ENCODE results near the gene RNF186.
A peak's percentile ranks its signal among the peaks of the same experiment; 100 is the strongest.
"Not testable (repeated sequence)": the region's sequence is repeated elsewhere in the genome, so short reads cannot be mapped to it uniquely, and the experiment has no call there.

The RNF186 gene

DNA sequence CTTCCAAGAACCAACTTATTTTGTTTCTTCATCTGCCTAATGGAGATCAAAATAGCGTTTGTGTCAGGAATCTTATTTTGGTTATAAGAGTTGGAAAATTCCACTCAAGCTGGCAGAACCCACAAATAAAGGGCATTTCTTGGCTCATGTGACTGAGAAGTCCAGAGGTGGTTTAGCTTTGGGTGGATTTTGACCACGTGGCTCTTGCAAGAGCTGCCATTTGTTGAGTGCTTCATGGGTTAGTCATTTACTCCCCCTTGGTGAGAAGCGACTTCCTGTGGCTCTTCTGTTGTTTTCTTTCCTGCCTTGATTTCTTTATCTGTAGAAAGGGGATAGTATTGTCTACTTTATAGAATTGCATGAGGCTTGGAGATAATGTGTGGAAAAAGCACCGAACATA, 9.5 kb upstream of the RNF186 start:
- DNase-seq (ENCODE audit: low read depth in 2 of 2): no peak

DNA sequence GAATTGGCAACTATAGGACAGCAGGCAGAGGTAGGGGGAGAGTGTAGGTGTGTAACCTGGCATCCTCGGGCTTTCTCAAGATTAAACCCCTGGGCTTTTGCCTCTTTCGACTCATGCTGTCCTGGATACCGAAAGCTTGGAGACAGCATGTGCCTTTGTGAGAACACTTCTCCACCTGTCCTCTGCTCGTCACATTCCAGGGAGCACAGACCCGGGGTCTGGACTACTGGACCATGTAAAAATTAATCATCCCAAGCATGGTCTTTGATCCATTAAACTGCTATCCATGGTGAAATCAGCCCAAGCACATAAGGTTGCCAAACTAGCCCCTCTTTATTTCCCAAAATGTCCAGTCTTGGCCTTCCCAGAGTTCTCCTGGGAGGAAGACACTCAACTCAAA, 9.0 kb upstream of the RNF186 start:
- DNase-seq (ENCODE audit: low read depth in 2 of 2): no peak

DNA sequence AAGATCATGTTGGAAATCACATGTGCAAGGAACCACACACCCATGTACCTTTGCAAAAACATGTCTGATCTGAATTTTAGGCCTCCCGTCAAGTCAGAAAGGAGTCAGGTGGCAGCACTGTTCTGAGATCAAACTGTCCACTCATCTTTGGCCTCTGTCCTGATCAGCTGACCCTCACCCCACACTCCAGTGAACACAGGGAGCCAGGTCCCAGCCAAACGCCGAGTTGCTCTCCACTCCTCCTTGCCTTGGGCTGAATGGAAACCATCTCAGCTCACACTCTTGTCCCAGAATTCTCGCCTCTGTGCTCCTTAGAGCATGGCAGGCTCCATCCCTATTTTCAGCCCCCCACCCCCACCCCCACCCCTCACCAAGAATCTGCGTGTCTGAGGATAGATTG, 4.6 kb upstream of the RNF186 start:
- no peak for DNase-seq (ENCODE audit: low read depth in 2 of 2)

DNA sequence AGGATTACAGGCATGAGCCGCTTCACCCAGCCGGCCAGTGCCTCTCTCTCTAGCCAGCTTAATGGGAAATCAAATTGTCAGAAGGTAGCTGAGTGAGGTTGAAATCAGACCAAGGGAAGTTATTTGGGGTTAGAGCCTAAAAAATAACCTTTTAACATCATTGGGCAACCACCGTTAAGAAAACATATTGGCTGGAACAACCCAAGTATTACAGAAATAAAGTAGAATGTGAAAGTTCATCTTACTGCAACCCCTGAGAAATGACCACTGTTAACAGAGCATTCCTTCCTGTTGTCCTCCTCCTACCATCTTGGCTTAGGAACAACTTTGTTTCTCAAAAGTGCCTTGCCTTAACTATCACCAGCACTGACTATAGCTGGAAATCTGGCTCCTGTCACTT, 3.2 kb upstream of the RNF186 start:
- no peak for DNase-seq (ENCODE audit: low read depth in 2 of 2)

DNA sequence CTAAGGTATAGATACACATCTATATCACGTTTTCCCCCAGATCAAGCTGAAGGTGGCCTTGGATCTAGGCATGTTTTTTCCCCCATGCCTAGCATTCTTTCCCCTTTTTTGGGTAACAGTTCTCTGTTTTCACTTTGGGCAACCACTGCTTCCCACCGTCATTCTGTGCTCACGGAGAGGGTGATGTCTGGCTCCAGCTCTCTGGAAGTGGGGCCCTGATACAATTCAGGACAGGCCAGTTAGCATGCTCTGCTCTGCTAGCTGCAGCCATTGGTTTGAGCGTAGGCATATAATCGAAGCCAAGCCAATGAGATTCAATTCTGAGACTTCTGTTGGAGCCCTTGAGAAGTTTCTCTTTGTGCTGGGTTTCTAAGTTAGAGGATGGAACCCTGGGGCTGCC, 2.1 kb upstream of the RNF186 start:
- DNase-seq (ENCODE audit: low read depth in 2 of 2): no peak

DNA sequence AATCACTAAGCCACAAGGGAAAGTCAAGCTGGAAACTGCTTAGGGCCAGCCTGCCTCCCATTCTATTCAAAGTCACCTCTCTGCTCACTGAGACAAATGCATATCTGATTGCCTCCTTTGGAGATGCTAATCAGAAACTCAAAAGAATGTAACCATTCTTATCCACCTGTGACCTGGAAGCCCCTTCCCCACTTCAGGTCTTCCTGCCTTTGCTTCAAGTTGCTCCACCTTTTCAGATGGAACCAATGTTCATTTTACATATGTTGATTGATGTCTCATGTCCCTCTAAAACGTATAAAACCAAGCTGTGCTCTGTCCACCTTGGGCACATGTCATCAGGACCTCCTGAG, 1.6 kb upstream of the RNF186 start:
- not testable (repeated sequence) for DNase-seq (ENCODE audit: low read depth in 2 of 2)

DNA sequence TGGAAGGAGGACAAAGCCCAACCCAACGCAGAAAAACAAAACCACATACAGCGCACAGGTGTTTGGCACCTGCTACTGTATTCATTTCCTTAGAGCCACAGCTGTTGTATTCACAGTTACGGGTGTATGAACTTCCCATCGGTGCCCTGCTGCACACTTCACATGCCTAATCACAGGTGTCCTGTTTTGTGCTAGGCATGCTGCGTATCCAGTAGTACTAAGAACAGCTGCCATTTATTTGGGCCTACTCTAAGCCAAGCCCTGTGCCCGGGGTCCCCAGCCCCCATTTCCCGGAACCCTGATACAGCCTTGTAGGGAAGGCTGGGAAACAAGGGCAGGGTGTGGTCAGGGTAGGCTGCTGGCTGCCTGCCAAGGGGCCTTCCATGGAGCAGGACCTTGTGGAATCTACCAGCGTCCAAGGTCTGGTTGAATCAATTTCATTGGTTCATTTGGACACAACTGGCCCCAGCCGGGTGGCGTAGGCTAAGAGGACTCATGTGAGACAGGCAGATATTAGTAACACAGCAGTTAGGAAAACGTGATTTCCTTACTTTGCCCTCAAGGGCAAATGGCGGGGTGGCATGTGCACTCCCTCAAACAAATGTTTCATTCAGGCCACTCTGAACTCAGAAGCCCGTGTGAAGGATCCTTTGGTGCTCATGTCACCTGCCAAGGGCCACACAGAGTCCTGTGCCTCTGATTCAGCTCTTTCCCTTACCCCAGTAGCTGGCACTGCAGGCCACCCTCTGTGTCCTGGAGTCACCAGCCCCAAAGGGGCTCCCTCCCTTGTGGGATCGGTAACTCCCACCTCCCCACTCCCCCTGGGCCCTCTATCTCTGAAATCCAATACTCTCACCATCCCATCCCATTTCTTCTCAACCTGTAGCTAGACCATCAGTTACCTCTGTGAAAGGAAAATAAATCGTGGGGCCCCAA, 986 bp upstream of the RNF186 start:
- DNase-seq (ENCODE audit: low read depth in 2 of 2): no peak

DNA sequence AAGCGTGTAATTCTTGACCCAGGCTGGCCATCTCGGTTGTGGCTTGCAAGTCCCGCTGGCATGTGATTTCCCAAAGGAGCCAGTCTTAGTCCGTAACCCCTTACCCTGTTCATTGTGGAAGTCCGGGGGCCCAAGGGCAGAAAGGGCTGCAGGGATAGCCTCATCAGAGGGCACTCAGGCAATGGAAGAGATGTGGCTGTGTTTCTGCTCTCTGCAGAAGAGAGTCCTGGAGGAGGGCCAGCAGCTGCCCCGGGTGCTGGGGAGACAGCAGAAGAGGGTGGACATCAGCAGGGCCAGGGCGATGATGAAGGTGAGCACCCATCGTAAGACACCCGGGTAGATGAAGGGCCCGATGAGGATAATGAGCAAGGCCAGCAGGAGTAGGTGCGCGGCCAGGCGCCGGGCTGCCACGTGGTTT, 830 bp downstream of the RNF186 start:
- DNase-seq (ENCODE audit: low read depth in 2 of 2): no peak

DNA sequence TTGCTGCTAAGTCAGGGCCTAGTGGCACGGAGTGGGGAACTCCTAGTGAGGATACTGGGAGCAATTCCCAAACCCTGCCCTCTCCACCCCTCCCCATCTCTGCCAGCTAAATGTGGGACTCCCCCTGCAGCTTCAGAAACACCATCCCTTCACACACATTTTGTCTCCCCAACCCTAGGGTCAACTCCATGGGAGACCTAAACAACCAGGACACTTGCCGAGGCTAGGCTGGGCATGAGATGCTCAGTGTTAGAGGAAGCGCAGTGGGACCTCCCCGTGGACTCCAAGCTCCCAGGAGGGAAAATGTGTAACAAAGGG, 1.5 kb downstream of the RNF186 start:
- DNase-seq (ENCODE audit: low read depth in 2 of 2): no peak

DNA sequence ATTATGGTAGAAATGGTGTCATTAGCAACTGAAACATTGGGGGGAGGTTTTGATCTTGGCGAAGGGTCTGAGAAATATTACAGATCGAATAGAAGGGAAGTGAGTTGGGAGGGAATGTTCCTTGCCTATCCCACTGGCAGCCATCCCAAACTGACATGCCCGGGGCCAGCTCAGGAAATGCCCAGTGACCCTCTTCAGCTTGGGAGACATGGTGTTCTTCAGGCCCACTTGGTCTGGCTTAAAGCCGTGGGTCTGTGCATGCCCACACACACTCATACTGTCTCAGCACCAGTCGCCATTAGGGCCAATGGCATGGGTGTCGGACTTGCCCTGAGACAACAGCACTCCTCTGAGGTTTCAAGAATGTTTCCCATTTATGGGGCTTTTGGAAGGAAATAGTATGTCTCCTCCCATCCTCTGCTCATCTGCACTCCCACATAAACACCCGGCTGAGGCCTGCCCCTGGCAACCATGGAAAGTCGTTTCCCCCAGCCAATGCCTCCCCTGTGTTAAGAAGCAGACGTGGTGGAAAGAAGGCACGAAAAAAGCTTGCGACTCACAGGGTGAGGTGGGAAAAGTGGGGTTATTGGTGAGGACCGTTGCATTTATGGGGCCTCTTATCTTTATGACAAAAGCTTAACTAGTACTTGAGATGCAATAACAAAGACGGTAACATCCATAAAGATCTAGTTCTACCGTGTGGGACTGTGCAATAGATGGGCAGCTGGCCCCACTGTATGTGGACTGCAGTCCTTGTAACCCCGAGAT, 2.0 kb downstream of the RNF186 start:
- no peak for DNase-seq (ENCODE audit: low read depth in 2 of 2)

DNA sequence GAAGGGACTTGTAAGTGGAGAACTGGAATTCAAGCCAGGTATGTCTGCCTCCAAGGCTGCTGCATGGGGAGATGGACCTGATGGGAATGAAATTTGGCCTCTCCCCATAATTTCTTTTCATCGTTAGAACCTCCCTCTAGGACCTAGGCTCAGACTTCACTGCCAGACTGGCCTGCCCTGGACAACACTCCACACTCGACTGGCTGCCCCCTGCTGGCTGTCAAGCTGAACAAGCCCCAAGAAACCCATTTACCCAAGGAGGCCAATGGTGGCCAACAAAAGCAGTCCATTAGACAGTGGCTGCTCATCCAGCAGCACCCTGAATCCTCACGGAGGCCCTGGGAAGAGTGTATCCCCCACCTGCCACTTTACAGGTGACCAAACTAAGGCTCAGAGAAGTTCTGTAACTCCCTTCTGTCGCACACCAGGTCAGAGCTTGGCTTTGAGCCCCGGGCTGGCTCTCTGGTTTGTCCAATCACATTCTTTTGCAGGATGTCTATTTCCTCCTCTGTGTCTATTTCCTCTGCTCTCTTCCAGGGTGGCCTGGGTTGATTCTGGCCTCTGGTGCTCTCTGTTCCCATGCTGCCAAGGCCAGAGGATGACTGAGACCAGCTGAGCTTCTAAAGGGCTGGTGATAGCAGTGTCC, 3.8 kb downstream of the RNF186 start:
- DNase-seq (ENCODE audit: low read depth in 2 of 2): peak; percentile 21 to 23

DNA sequence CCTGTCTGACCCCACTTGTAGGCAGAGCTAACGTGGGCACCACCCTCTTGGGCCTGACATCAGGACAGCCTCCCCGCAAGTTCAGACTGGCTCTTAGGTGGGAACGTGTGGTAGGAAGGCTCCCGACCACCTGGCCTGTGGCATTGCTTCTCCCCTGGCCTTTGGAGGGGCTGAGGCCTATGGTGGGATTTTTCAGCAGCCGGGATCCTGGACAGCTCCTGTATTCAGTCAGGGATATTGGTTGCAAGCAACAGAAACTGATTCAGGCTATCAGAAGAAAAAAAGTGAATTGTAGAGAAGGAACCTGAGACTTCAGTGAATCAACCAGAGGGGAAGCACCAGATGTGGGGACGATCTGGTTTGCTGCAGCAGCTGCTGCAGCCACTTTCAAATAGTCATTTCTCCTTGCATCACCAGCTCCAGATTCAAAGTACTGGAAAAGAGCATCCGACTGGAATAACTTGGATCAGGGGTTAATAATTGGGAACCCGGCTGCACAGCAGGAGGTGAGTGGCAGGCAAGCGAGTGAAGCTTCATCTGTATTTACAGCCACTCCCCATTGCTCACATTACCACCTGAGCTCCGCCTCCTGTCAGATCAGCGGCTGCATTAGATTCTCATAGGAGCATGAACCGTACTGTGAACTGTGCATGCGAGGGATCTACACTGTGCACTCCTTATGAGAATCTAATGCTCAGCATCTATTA, 5.9 kb downstream of the RNF186 start:
- DNase-seq (ENCODE audit: low read depth in 2 of 2): no peak

DNA sequence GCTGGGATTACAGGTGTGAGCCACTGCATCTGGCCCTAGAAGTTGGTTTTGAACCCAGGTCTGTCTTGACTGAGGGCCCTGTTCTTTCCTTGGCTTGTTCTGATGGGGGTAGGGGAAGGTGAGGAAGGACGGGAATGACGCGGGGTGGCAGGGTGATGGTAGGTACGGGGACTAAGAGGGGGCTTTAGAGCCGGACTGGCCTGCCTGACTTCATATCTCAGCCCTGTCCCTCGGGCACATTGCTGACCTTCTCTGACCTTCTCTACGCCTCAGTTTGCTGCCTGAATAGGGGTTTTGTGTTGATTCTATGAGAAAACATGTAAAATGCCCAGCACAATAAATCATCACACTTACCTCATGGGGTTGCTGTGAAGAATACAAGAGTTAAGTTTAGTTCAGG, 6.7 kb downstream of the RNF186 start:
- DNase-seq (ENCODE audit: low read depth in 2 of 2): no peak

DNA sequence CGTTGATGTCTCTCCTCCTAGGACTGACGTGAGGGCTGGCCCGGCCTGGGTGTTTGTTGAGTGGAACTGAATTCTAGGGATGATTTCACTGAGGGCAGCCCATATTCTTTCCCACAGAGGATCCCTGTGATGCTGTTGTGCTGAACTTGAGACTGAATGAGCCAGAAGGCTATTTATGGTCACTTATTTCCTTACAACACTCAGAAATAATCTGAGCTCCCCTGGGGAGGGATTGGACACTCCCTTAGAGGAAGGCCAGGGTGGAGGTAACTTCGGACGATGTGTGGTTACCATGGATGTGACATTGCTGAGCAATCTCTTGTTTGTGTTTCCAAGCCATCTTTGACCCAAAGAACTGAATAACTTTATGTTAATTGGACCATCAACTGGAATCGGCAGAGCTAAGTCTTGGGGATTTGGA, 10.2 kb downstream of the RNF186 start:
- DNase-seq (ENCODE audit: low read depth in 2 of 2): no peak

DNA sequence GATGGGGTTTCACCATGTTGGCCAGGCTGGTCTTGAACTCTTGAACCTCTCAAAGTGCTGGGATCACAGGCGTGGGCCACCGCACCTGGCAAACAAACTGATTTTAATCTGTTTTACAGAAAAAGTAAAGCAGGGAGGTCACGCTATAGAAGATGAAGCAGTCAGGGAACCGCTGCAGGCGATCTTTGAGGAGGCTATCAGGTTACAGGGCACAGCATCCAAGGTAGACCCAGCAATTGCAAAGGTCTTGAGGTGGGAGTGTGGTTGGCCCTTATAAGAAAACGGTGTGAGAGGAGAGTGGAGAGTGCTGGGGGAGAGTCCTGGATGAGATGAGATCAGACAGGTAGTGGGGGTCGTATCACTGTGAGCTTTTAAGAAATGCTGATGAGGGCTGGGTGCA, 12.8 kb downstream of the RNF186 start:
- DNase-seq (ENCODE audit: low read depth in 2 of 2): no peak

DNA sequence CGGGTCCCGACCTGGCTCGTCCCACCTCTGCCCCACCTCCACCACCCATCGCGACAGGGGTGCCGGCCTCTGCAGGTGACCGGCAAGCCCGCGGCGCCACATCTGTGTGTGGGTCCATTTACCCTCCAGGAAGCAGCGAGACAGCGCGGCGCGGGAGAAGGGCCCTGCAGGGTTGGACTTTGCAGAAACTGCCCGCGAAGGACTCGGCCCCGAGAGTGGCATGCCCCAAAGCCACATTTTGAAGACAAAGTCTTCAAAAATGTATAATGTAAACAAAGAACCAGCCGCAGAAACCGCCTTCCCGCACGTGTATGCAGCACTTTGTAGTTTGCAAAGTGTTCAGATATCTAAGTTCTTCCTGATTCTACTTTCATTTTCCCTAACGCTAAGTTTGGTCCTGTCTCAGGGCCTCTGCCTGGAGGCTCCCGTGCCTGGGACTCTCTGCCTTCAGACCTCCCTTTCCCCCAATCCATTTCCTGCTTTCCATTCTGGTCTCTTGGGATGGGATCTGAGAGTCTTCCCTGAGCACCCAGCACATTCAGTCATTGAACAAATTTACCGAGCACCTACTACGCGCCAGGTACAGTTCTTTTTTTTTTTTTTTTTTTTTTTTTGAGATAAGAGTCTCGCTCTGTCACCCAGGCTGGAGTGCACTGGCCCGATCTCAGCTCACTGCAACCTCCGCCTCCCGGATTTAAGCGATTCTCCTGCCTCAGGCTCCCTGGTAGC, 14.8 kb downstream of the RNF186 start:
- DNase-seq (ENCODE audit: low read depth in 2 of 2): peak in 1 of 2 donors; percentile 28

DNA sequence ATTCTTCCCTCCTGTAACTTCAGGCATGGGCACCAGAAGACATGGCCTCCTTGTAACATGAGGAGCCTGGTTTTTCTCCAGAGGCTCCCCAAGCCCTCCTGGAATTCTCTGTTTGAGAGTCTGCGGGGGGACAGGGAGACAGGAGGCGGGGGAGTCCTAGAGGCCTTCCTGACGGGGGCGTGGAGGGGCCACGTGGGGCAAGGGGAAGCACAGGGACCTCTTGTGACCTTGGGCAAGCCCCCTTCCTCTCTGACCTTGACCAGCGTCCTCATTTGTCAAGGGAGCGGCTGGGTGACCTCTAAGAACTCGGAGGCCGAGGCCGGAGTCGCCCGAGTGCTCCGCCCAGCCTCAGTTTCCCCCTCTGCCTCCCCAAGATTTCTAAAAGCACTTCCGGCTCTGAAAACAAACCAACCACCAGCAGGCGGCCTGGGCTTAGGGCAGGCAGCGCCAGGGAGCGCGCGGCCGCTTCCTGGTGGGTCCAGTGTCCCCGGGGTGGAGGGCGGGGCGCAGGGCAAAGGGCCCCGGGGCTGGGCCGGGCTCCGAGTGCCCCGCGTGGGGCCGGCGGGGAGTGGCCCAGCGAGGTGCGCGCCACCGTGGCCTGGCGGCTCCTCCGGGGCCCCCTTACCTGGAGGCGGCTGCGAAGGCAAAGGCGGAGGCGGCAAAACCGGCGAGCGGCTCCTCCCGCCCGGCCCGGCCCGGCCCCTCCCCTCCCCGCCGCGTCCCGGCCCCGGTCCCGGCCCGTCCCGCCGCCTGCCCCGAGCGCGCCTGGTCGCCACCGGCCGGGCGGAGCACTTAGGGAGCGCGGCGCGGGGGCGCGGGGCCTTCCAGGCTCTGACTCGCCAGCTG, 15.6 kb downstream of the RNF186 start, which contains the start of gene TMCO4:
TMCO4 (minus strand) TSS at position 687 of the 846 bp plus-strand sequence. CDS start 19,158 bp downstream, outside the sequence.
- peak; percentile 42 to 52 for DNase-seq (ENCODE audit: low read depth in 2 of 2)

DNA sequence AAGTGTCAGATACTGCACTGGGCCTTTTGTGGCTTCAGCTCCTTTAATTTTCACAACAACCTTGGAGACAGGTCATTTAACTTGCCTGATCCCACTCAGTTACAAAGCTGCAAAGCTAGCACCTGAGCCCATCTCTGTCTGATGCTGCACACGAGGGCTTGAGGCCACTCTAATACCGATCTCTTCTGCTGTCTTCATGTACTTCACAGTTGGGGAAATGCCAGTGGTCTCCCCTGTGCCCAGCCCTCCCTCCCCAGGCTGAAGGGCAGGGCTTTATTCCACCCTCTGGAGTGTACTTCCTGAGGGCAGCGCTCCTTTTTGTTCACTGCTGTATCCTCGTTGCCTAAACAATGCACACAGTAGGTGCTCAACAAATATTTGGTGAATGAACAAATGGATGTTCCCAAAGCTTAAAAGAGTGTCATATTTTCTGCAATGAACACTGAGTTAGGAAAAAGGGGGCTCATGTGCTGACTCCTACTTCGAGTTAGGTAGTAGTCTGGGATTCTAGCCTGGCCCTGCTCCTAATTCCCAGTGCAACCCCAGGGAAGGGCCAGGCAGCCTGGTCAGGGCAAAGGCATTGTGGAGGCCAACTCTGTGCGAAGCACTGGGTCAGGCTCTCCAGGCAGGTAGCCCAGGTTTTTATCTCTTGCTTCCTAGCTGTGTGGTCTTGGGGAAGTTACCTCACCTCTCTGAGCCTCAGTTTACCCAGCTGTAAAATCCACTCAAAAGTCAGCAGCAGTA, 16.4 kb downstream of the RNF186 start:
- no peak for DNase-seq (ENCODE audit: low read depth in 2 of 2)

DNA sequence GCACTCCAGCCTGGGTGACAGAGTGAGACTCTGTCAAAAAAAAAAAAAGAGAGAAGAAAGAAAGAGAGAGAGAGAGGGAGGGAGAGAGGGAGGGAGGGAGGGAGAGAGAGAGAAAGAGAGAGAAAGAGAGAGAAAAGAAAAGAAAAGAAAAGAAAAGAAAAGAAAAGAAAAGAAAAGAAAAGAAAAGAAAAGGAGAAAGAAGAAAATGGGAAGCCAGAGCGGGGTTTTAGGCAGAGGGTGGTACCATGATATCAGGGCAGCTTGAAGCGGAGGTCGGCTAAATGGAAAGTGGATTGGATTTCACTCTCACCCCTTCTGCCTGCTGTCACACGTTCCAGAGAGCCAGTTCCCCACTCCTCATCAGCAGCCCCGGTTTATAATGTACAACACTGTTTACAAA, 17.3 kb downstream of the RNF186 start:
- DNase-seq (ENCODE audit: low read depth in 2 of 2): no peak

DNA sequence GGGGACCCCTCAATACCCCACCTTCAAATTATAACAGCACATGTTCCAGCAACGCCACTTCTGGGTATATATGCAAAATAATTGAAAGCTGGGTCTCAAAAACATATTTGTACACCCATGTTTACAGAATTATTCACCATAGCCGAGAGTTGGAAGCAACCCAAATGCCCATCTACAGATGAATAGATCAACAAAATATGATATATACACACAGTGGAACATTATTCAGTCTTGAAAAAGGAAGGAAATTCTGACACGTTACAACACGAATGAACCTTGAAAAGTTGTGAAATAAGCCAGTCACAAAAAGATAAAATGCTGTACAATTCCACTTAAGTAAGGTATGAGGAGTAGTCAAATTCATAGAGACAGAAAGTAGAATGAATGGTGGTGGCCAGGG, 20.5 kb downstream of the RNF186 start:
- no peak for DNase-seq (ENCODE audit: low read depth in 2 of 2)
